Large intestine (tissue), 3 donors: ENCODE measurements around the gene TLK1. TPM values are rescaled to one million over a fixed set of nuclear protein-coding genes. Genes with fewer than 3 reads are reported as not detected.

ENCODE experiments used
- DNase-seq, 2 donors: peaks; one replicate each; pipeline versions ENCODE4 v3.0.0 to v3.0.0-alpha.2; 2013
- H3K27ac ChIP-seq: one replicate; pipeline ENCODE4 v1.5.1; 2013; ENCODE audit warnings: low read length
- H3K27me3 ChIP-seq: 2 replicates; pipeline ENCODE4 v1.6.1; 2013; ENCODE audit warnings: low read length; ENCODE audit not compliant: control insufficient read depth, insufficient read depth
- H3K36me3 ChIP-seq: 2 replicates; pipeline ENCODE4 v1.6.1; 2013; ENCODE audit warnings: low read length; ENCODE audit not compliant: control insufficient read depth, insufficient read depth
- H3K4me1 ChIP-seq: one replicate; pipeline ENCODE4 v1.6.1; 2013; ENCODE audit warnings: low read length; ENCODE audit not compliant: control insufficient read depth, insufficient read depth
- H3K4me3 ChIP-seq: one replicate; pipeline ENCODE4 v1.5.1; 2013; ENCODE audit warnings: low read length
- H3K9me3 ChIP-seq: one replicate; pipeline ENCODE4 v1.6.1; 2013; ENCODE audit warnings: mild to moderate bottlenecking, low read depth, low read length, moderate library complexity; ENCODE audit not compliant: control insufficient read depth
- WGBS: methylation state at CpG from one replicate; pipeline ENCODE4 v1.1.5; 2013; ENCODE audit warnings: low lambda C conversion rate; ENCODE audit not compliant: insufficient coverage; 5-methylcytosine and 5-hydroxymethylcytosine counted together
- polyA plus RNA-seq: library from polyadenylated mRNA; unstranded; fragments of 120-200 nt; gene quantifications from one replicate; pipeline ENCODE4 v1.2.1, GENCODE V29; 2013

The TLK1 gene
- polyA plus RNA-seq, 1 donor, result 32.8 TPM

- Histone ChIP-seq H3K36me3 (peaks cover 2% of the 10 kb centered on the region), H3K4me1 (no peaks in the 10 kb centered on the region), H3K27ac (no peak overlapping the region), H3K27me3 (no peaks in the 10 kb centered on the region), H3K4me3 (no peak overlapping the region), H3K9me3 (no peaks in the 10 kb centered on the region)
- DNase-seq, result no peak
- no CpG with 5 or more reads among the region's 6 CpGs for WGBS
Observed at GRCh38 chr2:170943596-170943995, 217.1 kb downstream of the TLK1 start.

DNA sequence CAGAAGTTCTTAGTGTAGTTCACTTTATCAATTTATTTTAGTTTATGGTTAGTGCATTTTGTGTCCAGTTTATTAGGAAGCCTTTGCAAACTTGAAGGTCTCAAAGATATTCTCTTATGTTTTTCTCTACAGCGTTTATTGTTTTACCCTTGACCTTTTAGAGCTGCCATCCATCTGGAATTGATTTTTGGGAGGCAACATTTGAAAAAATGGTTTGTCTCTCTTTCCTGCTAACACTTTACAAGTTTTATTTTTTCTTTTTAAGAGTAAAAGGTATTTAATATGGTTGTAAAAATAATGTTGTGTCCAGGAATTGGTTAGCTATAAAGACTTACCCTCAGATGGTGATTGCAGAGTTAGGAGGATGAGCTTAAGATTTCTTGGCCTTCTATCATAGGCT, 217.7 kb downstream of the TLK1 start:
- Histone ChIP-seq H3K27ac (no peak overlapping the region), H3K36me3 (peaks cover 2% of the 10 kb centered on the region), H3K27me3 (no peaks in the 10 kb centered on the region), H3K4me3 (no peak overlapping the region), H3K9me3 (no peaks in the 10 kb centered on the region), H3K4me1 (no peaks in the 10 kb centered on the region)
- DNase-seq, result no peak
- WGBS, result no CpG with 5 or more reads among the region's 1 CpG

GRCh38 chr2:170942615-170943014, 218.1 kb downstream of the TLK1 start:
- DNase-seq, result no peak
- no peak overlapping the region for H3K4me3 ChIP-seq
- no peaks in the 10 kb centered on the region for H3K4me1 ChIP-seq
- H3K27ac ChIP-seq, result no peak overlapping the region
- no peaks in the 10 kb centered on the region for H3K9me3 ChIP-seq
- WGBS, result 100% methylated on average over 1 of the region's 4 CpGs
- H3K27me3 ChIP-seq, result no peaks in the 10 kb centered on the region
- H3K36me3 ChIP-seq, result peaks cover 4% of the 10 kb centered on the region

Other genes starting within 250 kb of the TLK1 start
- 66.1 TPM for gene GORASP2, start 231.6 kb downstream of the TLK1 start, polyA plus RNA-seq